Right hindlimb (tissue), 1 donor: ENCODE results near the gene SIGMAR1.

Experiments used
- DNase-seq: peaks from one replicate; pipeline ENCODE4 v3.0.0-alpha.2; 2018

SIGMAR1 gene

DNA sequence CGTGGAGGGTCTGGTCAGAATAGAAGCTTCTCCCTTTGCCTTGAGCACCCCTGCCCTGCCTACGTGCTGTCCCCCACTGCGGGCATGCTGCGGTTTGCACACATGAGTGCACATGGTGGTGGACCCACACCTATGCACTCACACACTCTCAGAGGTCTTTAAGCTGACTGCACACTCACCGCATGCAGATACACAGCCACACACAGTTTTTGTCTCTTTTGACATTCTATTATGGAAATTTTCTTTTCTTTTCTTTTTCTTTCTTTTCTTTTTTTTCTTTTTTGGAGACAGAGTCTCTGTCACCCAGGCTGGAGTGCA lies 8.1 kb downstream of the SIGMAR1 start:
- no peak for DNase-seq

DNA sequence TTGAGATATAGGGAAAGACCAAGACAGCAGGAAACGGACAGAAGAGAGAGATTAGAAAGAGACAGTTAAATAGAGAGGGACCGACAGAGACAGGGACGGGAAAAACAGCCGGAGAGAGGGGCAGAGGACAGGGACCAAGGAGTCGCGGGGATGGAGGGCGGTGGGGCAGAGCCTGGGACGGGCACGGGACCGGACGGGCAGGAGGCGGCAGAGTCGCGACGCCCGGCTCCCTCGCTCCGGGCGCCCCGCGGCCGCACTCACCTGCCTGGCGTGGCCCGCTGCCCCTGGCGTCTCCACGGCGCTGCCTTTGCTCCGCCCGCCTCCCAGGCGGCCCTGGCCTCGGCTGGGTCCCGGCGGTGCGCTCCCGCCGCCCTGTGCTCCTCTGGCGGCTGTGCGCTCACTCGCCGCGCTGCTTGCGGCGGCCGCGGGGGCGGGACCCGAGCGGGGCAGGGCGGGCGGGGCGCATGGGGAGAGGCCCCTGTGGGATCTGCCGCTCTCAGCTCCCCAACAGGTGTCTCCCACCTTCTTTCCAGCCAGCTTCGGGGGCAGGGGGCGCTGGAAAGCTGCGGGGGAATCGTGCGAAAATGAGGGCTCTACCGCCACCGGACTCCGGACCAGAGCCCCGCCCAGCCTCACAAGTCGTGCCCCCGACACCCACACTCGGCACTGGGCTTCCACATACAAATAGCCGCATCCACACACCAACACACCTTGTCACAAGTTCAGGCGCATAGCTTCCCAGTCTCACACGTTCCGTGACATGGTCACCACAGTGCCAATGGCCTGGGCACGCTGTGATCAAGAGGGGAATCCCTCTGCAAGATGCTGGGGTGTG lies 8.7 kb downstream of the SIGMAR1 start, which contains the start of gene ARID3C:
Gene ARID3C (minus strand): TSS at position 411 of the 835 bp plus-strand sequence. CDS start 1,052 bp downstream, outside the sequence.
- DNase-seq = no peak

DNA sequence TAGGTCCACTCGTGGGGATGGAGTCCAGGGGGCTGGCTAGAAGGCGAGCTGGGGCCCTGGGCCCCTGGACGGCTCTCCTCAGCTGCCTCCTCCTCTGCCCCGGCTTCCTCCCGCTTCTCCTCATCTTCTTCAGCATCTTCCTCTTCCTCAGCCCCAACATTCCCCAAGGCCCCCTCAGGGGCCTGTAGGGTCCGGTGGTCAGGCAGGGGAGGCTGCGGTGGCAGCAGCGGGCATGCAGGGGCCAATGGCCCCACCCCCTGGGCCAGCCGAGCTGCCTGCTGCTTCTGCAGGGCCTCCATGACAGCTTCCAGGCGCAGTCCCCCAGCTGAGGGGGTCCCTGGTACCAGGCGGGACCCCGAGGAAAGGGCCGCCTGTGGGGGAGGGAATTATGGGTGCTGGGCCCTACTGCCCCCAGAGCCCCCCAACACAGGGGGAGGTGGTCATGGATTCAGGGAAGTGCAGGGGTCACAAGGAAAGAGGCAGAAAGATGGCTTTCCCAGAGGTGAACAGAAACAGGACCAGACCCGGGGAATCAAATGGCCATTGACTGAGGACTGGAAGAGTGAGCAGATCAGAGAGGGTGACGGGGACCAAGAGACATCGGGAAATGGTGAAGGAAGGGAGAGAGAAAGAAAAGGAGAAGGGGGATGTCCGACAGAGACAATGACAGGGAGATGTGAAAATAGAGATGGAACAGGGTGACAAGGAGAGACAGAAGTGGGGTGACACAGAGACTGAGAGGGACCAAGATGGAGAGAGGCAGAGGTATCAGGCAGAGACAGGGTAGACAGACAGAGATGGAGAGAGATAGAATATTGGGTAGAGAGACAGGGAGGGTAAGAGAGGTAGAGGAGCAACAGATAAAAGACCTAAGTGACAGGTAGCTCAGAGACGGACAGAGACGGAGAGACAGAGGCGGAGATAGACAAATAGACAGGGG lies 9.6 kb downstream of the SIGMAR1 start:
- DNase-seq = no peak

DNA sequence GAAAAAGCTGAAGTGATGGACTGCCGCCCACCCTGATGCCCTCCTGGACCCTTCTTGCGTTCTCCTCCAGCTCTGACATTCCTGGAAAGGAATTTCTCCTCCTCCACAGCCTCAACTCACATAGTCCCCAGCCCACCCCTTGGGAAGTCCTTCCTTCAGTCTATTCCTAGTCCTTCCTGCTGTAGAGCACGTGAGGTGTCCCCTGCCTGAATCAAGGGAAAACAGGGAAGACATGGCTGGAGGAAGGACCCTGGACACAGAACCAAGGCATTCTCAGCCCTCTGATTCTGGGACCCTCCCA lies 12.5 kb downstream of the SIGMAR1 start:
- no peak for DNase-seq

DNA sequence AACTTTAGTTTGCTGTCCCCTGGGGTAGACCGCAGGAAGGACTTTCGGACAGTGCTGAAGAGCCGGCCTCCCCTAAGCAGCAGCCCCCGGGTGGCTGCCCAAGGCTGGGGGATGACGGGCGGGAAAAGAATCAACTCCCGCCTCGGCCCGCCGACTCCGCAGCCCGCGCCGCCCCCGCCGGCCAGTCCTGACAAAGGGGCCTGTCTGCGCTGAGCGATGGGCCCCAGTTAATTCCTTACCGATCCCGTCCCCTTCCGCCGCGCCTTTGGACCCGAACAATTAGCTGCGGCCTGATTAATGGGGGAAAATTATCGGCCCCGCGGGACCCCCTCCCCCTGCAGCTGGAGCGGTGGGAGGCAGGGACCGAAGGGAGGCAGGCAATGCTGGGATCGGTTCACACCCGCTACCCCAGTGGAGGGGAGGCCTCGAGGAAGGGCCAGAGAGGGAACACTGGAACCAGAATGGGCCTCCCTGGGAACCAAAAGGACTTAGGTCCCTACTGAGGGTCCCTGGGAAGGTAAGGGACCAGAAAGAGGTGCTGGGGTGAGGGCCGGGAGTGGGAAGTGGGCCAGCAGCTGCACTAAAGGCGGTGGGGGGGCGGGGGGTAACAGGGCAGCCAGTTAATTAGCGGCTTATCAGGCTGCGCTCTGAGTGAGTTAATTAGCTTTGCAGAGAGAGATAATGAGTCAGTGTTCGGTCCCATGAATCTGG lies 13.0 kb downstream of the SIGMAR1 start:
- no peak for DNase-seq

DNA sequence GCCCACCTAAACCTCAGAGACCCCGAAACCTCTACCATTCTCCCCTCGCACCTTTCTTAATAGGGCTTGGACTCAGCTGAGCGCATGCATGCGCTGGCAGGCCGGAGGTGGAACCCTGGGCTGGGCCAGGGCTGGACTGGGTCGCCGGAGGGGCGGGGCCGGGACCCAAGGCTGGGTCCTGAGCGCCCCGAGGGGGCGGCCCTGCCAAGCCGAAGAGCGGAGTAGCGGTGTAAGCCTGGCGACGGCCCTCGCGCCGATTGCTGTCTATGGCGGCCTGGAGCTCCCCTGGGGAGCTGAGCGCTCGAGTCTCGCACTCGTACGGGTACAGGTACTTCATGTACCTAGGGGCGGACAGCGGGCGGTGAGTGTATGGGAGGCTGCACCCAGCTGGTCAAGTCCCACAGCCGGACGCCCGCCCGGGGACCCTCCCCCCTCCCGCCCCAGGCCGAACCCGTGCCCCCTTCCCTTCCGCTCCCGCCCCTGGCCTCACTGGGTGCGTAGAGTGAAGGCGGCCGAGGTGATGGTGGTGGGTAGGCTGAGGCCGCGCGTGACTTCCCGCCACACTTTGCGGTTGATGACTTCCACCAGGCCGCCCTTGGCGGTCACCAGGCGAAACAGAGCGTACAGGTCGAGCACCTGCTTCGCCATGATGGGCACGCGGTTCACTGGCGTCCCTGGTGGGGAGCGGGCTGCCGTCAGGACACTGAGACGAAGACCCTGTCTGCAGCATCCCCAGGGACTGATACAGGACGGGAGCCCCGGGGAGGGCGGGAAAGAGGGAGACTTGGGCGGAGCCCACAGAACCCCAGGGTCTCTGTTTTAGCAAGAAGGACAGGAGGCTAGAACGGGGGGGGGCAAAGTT lies 14.0 kb downstream of the SIGMAR1 start:
- DNase-seq = no peak

DNA sequence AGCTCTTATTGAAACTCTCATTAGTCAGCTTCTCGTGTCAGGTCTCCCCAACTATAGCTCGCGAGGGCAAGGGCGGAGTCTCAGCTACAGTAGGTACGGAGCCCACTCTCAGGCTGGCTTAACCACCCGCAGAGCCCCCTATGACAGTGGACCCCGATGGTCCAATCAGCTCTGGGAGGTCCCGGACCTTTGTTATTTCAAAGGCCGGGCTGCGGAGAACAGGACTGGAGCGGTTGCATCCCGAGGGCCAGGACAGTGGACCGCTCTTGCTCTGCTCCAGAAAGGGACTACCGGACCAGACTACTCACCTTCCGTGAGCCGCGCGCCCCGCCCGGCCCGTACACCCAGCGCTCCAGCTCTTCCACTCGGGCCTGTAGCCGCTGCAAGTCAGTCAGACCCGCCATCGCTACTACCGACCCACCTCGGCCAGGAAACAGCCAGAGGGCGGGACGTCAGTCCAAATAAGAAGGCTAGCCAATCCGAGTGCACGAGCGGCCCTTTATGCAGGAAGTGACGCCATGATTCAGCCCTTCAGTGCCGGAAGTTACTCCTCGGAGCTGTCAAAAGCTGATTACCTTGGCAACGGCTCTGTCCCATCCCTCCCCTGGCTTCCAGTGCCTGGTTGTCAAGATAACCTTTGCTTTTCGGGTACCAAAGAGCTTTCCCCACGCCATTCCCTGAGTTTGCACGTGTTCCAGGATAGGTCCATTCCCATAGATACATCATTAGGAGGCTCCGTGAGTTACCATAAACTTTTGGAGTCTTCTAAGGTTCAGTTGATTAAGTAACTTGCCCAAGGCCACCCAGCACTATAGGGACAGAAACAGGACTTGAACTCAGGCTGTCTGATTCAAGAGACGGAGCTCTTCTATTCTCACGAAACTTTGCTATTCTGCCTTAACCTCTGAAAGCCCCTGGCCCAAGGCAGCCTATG lies 17.3 kb downstream of the SIGMAR1 start, which contains the start of gene DCTN3:
Gene DCTN3 (minus strand): TSS at position 435 of the 934 bp plus-strand sequence. CDS start 31 bp downstream, at position 404.
- peak; percentile 96 for DNase-seq

DNA sequence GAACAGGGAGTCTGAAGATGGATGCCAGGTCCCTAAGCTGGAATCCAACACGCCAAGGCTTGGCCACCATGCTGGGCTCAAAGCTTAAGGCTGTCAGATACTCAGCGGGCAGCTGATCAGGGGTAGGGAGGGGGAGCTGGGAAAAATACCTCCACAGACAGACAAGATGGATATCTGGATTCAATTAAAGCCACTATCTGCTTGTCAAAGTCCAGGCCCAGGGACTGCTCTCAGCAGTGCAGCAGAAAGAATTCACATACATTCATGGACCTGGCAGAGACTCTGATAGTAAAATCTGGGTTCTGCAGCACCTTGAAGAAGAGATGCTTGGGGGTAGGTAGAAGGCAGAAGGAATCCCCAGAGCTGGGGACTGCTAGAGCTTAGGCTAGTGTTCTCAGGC lies 22.5 kb downstream of the SIGMAR1 start:
- DNase-seq = no peak

DNA sequence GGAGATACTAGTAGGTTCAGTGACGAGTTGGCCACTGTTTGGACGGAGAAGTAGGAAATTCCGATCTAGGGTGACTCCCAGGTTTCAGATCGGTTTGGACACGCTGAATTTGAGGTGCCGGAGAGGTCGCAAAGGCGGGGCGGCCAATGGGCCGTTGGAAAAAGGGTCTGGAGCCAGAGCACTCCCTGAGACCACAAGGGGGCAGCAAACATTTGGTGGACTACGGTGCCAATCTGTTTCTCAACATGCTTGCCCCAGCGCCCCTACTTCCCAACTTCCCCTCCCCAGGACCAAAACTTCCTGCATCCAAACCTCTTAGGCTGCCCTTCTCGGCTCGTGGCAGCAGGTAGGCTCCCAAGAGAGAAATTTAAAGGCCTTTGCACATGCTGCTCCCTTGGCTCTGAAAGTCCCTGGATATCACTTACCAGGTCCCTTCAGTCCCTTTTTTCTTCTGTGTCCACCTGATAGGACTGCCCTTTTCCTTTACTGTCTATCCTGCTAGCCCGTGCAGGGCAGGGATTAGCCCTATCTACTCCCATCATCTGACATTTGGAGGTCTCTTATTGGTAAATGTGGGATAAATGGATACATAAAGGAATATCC lies 24.7 kb downstream of the SIGMAR1 start:
- peak; percentile 86 for DNase-seq

DNA sequence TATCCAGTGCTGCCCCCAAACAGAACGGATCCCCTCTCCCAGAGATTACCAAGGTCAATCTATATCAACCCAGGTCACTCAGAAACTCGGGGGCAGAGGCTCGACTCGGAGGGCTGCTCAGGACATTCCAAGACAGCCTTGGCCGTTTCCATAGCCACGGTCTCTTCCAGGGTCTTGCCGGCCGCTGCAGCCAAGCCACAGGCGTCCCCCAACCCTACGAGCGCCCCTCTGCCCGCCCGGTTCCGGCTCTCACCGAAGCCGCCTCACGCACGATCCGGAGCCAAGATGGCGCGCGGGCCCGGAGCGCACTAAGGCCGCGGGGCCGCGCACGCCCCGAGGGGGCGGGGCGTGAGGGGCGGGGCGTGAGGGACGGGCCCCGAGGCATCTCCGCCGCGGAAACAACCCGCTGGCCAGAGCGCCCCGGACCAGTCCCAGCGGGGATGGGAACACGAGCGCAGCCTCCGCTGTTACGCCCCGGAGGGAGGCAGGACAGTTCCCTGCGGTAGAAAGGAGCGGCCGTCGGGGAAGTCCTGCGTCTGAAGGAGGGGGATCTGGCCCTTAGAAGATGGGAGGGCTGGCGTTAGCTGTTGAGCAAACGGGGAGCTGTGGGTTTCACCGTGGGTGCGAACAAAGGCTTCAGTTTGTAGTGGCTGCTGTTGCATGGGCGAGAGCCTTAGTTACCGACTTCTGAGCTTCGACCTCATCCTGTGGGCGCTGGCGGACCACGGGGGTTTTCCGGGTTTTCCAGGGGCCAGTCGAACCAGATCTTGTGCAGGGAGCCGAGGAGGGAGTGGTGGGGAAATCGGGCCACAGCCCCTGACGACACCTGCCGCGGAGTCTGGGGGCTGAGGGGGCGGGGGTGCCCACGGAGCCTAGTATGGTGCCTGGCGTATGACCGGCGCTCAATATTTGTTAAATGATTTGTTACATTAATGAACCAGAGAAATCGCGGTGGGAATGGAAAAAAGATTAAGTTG lies 25.5 kb downstream of the SIGMAR1 start, which contains the start of gene RPP25L:
Gene RPP25L (minus strand): TSS at position 287 of the 977 bp plus-strand sequence. CDS start 801 bp downstream, outside the sequence.
- DNase-seq = peak; percentile 90

DNA sequence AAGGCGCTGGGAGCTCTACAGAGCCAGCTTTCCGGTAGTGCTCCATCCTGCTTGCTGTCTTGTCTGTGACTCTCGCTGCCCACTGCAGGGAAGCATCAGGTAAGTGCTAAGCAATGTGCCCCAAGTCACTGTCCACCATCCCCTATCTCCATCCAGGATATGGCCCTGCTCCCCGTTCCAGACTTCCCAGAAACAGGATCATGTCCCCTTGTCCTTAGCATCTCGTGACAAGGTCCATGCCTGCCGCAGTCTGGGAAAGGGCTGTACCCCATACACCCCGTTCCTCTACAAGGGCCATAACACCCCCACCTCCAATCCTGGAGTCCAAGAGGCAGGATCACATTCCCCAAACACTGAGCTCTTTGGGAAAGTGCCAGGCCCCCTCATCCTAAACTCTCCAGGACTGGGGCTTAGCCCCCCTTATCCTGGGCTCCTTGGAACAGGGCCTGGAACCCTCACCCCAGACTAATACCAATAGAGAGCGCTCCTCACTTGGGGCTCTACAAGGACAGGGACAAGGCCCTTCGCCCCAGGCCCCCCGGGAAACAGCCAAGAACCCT lies 26.3 kb downstream of the SIGMAR1 start:
- DNase-seq = peak; percentile 48

DNA sequence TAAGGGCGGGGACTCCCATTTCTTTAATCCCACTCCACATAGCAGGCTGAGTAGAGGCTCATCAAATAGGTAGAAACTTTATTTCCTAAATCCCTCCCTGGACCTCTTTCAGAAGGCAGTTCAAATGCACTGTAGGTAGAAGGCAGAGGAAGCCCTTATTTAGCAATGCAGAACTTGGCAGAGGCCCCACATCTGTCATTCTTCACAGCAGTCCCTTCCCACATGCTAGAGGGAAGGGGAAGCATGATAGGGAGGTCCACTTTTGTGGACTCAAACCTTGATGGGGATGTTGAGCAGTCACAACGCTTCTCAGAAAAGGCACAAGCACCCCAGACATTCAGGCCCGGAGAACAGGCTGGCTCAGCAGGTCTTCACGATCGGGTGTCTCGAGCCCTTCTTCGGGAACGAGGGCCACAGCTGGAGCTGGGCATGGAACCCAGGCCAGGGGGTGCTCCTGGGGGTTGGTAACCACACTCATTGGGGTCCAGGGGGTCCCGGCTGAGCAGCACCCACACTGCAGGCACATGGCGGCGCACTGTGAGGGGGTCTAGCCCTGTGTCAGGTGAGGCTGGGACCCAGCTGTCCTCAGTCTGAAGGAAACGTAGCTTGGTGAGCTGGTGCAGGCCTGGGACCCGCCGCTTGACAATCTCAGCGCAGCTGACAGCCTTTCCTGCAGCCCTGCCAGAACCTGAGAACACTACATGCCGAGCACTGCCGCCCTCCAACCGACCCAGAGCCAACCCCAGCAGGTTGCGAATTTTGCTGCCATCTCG lies 27.0 kb downstream of the SIGMAR1 start:
- DNase-seq = no peak

DNA sequence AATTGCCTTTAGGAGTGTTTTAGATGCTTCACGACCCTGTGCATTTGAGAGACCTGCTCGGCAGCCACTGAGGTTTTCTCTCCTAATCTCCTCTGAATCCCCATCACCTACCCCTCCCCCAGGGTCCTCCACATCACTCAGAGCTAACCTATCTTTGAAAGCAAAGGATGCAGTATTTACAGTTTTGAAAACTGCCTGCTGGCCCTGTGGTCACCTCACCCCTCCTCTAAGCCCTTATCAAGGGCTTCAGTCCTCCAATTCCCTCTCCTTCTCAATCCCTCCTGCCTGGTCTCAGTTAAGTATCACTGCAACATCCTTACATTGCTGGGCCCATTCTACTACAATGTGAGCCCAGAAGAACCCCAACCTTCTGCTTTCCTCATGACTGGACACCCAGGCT lies 30.3 kb downstream of the SIGMAR1 start:
- DNase-seq = no peak

DNA sequence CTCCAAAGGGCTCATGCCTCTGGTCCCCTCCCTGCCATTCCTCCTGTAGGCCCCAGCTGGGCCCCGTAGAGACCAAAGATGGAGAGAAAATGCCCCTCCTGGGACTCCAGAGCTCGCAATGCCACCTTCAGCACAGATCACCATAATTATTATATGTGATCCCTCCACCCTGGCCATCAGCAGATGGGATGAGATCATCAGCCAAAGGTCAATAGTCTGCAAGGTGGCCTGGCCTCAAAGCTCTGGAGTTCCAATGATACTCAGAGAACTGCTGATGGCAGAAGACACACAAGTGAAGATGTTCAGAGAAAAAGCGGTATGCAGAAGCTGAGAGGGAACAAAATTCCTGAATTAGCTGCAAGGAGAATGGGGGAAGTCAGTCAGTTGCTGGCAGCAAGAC lies 30.7 kb downstream of the SIGMAR1 start:
- no peak for DNase-seq

DNA sequence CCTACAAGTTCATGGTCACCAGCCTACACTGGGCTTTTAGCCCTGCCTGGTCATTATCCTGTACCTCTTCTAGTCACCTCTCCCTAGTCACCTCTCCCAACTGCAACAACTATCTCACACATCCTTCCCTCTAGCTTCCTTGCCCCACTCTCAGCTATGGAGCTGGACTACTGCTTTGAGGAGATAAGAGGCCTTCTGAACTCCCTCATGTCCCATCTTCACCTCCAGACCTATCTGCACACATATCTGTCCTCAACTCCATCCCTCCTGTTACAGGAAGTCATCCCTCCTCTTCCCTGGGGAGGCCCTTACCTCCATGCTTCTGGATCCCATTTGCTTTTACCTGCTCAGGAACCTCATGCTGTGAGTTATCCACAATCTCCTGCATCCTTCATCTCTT lies 31.4 kb downstream of the SIGMAR1 start:
- DNase-seq = no peak

DNA sequence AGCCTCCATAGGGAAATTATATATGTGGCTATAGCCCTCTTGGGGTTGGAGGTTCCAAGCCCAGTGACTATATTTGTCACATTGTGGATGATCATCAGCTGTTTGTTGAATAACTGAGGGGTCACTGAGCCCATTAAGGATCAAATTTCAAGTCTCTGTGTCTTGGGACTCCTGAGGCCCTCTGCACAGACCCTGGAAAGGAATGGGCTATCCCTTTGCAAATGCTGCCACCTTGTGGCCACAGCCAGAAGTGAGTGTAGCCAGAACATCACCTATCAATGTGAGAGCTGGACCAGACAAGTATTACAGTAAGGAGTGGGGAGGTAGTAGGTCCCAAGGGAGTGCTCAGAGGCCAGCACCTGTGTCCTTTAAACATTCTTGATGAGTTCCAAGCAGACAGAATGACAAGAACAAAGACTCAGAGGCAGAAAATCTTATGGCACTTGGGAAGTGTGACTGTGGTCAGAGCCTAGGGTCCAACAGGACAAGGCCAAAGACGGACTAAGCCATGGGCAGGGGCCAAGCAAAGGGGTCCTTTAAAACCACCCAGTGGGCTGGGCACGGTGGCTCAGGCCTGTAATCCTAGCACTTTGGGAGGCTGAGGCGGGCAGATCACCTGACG lies 33.9 kb downstream of the SIGMAR1 start:
- DNase-seq = peak; percentile 85

DNA sequence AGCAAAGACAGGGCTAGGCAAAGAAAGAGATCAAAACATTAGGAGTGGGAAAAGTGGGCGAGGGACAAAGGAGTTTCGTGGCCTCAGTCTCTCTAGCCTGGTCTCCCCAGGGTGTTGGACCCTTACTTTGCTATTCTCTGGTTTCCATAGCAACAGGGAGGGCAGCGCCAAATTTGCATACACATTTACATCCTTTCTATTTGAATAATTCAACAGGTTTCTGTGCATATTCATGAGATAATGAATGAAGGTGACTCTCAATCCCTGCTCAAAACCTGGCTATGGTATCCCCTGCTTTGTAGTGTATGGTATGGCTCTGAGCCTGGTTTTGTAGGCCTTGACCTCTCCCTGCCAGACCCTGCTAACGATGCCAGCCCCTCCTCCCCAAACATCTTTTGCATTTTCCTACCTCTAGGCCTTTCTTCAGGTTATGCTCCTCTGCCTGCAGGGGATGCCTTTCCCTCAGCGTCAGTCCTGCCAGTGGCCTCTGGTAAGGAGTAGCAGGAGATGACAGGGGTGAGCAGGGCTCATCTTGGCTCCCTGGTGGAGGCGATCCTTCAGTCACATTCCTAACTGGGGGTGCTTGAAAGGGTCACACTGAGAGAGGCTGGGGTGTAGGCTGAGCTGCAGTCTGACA lies 35.5 kb downstream of the SIGMAR1 start:
- no peak for DNase-seq
